Effector CD8-positive, alpha-beta T cell (primary cell): Measurements from ENCODE around the gene TRMT2B.
"Not testable (repeated sequence)": the region's sequence is repeated elsewhere in the genome, so short reads cannot be mapped to it uniquely, and the experiment has no call there.

ENCODE experiments used
- DNase-seq: peaks from one replicate; lab custom pipeline; 2025; lab: John Stamatoyannopoulos, UW

The TRMT2B gene

DNA sequence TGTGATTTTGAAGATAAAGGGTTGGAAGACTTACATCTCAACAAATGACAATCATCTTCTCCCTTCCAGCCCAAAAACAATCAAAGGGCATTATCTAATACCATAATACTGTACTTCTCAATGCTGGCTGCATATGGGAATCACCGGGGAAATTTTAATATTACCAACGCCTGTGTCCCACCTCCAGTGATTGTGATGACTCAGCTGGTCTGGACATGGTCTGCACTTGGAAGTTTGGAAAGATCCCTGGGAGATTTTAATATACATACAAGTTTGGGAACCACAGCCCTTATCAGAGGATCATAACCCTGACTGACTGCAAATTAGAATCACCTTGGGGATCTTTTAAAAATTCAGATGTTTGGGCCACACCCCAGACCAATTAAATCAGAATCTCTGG, 52.5 kb downstream of the TRMT2B start:
- DNase-seq, result no peak

DNA sequence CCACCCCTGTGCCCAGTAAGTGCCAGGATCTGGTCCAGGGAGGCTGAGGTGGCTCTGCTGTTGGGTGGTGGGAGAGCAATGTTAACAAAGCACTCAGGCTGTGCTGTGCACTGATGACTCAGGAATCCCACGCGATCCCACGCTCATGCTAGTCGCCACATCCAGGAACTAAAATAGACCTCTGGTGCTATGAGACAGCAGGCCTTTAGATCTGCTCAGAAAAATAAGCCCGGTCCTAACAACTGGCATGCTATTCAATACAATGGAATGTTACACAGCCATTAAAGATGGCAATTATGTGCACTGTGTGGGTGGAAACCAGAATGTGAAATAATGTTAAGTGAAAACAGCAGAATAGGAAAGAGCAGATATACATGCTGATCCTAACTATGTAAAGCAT, 56.4 kb downstream of the TRMT2B start:
- DNase-seq, result no peak

DNA sequence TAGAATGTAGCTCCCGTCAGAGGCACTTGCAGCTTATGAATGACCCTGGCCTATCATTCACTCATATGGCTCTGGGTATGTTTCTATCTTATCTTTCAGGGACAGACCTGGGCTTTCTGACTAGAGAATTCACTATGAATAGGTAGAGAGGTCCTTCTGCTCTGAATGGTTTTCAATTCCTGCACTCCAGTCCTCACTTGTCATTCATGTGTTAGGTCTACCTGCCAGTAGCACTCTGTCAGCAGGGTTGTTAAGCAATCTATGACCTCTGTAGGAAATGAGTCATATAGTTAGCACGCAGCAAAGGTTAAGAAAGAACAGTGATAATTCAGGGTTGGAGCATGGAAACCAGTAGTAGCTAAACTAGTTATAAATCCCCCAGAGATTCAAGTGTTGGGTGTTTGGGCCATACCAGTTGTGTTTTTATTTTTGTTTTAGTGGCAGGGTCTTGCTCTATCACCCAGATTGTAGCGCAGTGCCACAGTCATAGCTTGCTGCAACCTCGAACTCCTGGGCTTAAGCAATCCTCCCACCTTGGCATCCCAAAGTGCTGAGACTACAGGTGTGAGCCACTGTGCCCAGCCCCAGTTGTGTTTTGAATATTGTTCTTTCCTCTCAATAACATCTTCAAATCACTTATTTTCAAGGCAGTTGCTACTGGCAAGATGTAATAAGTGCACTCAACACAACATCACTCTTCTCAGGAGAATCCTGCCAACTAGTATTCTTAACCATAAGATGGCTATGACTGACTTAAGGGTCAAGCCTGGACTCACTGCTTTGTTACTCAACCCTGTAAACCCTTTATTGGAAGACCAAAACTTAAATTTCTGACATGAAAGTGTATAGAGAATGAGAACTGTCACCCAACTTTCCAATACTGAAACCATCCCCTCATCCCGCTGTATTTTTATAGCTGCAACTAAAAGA, 57.3 kb downstream of the TRMT2B start:
- no peak for DNase-seq

DNA sequence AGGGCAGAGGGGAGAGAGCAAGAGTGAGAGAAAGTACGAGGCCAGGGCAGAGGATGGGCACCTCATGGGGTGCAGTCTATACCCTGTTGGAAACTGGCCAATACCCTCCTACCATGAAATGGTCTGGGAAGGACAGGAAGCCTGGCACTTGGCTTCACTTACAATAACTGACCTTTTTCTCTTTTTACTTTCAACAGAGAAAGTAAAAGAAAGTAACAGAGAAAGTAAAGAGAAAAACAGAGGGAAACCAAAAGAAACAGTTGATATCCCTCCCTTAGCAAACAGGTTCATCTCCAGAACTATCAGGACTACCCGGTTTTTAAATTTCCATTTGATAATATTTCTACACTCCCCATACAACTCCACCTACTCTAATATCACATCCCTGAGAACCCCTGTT, 61.8 kb downstream of the TRMT2B start:
- no peak for DNase-seq

DNA sequence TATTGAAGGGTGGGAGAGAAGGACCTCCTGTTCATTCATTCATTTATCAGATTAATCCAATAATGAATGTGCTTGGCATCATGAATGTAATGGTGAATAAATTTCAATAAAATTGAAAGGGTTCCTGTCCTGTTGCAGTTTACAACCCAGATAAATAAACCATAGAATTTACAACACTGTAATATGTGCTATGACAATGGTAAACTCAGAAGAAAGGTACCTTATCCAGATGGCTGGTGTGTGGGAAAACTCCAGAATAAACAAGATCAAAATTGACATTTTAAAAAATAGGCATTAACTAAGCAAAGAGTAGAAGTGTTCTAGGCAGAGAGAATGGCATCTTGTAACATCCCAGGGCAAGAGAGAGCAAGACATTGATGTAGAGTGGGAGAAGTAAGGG, 67.1 kb downstream of the TRMT2B start:
- no peak for DNase-seq

DNA sequence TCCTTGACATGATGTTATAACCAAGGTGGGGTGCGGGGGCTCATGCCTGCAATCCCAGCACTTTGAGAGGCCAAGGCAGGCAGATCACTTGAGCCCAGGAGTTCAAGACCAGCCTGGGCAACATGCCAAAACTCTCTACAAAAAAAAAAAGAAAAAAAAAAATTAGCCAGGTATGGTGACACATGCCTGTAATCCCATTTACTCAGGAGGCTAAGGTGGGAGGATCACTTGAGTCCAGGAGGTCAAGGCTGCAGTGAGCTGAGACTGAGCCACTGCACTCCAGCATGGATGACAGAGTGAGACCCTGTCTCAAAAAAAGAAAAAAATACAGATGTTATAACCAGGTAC, 70.4 kb downstream of the TRMT2B start:
- not testable (repeated sequence) for DNase-seq

DNA sequence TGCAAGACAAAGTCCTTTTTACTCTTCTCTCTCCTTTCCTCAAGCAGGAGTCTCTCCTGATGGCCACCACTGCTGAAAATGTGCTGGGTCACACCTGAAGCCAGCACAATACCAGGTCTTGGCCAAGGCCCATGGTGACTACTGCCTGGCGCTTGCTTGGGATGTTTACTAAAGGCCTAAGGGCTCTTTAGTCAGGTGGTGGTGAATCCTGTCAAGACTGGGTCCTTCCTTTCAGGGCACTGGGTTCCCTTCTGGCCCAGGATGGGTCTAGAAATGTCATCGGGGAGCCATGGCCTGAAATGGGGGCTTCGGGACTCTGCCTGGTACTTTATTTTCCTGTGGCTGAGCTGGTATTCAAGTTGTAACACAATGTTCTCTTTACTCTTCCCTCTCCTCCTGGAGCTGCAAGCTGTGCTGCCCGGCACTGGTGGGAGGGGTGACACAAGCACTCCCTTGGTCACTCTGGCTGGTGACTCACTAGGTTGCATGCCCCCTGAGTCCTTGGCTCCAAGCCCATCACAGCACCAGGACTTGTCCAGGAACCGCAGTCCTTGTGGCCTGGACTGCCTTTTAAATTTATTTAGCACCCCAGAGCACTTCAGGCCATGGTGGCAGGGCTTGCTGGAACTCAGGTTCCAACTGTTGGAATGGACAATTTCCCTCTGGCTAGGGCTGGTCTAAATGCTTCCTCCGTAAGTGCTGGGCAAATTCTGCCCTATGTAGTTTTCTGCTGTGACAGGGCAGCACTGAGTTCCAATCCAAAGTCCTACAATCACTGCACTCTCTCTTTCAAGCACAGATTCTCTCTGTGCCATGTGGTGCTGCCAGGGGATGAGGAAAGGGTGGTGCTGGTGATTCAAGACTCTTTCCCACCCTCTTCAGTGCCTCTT, 71.1 kb downstream of the TRMT2B start:
- no peak for DNase-seq

DNA sequence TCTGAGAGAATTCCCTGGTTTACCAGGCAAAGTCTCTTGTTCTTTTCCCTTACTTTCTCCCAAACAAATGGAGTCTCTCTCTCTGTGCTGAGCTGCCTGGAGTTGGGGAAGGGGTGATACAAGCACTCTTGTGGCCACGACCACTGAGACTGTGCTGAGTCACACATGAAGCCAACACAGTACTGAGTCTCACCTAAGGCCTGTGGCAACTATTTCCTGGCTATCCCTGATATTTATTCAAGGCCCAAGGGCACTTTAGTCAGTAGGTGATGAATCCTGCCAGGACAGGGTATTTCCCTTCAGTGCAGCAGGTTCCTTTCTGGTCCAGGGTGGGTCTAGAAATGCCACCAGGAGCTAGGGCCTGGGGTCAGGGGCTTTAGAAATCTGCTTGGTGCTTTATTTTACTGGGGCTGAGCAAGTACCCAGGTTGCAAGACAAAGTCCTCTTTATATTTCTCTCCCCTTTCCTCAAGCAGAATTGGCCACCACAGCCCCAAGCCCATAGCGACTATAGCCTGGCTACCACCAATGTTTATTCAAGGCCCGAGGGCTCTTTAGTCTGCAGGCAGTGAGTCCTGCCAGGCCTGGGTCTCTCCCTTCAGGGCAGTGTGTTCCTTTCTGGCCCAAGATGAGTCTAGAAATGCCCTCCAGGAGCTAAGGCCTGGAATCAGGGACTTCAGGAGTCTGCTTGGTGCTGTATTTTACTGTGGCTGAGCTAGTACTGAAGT, 71.9 kb downstream of the TRMT2B start:
- DNase-seq, result no peak

DNA sequence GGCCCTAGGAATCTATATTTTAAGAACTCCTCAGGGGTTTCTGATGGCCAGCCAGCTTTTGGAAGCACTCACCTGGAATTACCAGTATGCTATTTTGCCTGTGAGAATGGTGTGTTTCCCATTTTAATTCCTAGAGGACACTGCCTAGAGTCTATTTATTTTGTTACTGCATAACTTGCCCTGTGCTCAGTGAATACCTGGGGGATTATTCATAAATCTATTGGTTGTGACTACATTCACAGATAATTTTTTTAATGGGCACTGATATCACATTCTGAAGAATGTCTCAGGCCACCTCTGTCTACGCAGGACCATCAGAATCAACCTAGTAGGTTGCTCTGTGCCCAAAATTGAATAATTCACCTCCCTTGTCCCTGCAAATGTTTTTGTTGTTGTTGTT, 75.7 kb downstream of the TRMT2B start:
- no peak for DNase-seq

DNA sequence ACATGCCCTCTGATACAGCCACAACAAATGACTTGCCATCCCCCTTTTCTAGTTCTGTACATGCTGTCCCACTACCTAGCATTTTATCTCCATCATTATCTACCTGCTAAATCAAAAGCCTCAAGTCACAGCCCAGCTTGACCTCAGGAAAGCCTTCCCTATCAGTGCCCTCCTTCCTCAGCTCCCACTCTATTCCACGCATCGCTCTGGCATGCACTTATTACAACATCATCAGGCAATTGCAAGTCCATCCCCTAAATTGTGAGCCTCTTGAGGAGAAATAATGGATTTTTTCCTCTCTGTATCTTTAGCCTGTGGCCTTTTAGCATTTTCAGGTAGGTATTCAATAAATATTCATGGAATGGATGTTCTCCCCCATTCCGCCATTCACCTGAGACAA, 76.7 kb downstream of the TRMT2B start:
- DNase-seq, result no peak

DNA sequence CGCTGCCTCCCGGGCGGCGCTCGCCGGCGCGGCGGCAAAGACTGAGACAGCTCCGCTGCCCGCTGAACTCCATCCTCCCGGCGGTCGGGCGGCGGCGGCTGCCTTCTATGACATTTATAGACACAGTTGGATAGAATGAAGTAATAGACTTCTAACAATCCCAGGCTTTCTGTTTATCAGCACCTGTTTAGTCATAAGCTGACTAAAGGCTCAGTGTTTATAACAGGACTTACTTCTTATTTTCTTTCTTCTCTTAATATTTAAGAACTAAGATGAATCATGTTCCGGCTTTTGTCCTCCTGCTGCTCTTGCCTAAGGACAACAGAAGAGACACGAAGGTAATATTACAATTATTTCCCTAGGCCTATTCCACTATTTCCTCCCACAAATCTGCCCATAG, 78.5 kb downstream of the TRMT2B start:
- DNase-seq, result no peak

DNA sequence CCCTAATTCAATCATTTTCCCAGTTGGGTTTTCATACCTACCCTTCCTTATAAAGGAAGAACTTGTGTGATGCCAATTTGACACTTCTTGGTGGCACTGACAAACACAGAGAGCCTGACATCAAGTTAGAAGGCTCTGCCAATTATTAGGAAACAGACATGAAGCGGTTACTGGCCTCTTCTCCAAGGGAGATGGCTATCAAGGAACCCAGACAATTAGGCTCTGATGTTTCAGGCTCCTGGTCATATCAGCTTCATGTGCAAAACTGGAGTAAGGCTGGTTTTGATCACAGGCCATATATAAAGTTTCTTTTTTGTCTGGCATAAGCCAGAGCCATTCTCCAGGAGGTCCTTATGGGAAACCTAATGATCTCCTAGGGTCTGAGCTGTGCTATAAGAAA, 82.0 kb downstream of the TRMT2B start:
- DNase-seq, result no peak

DNA sequence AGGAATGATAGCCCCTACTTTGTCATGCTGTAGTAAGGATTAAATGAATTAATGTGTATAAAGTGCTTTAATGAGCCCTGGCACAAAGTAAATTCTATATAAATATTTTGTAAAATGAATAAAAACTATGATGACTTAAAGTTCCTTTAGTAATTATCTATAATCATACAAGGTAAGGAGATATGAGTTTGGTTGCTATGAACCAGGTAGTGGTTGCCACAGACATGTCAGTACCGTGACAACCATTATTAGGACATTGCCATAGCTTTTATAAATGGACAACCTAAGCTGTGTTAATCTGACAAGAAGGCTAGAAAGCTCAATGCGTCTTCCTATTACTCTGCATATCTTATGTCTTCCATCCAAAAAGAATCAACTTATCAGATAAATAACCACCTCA, 82.5 kb downstream of the TRMT2B start, which contains the start of gene ARL13A:
TSS of gene ARL13A (plus strand) at position 301 of the 400 bp plus-strand sequence. CDS start 3,982 bp downstream, outside the sequence.
- no peak for DNase-seq

DNA sequence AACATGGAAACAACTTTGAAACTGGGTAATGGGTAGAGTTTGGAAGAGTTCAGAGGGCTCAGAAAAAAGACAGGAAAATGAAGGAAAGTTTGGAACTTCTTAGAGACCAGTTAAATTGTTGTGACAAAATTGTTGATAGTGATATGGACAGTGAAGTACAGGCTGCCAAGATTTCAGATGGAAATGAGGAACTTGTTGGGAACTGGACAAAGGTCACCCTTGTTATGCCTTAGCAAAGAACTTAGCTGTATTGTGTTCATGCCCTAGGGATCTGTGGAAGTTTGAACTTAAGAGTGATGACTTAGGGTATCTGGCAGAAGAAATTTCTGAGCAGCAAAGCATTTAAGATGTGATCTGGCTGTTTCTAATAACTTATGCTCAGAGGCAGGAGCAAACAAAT, 87.5 kb downstream of the TRMT2B start:
- no peak for DNase-seq

DNA sequence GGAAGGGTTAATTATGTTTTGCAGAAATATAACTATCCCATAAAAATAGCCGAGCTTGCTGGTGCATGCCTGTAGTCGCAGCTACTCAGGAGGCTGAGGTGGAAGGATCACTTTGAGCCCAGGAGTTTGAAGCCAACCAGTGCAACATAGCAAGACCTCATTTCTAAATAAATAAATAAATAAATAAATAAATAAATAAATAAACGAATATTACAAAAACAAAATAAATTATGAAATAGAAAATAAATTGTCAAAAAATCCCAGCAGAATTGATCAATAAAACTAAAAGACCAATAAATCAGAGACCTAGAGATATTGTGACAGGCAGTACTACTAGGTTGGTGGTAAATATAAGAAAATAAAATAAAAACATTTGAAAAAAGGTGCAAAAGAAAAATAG, 89.1 kb downstream of the TRMT2B start:
- DNase-seq, result no peak
